Retinal pigment epithelial cell (primary cell): ENCODE results near the gene KRT86.
A peak's percentile ranks its signal among the peaks of the same experiment; 100 is the strongest.

ENCODE experiments used
- DNase-seq: peaks from one replicate; pipeline ENCODE4 v3.0.0-alpha.2; 2010; ENCODE audit warnings: low read depth
- H3K4me3 ChIP-seq: 2 replicates; pipeline ENCODE4 v1.5.1; 2011; ENCODE audit warnings: mild to moderate bottlenecking, low read length, control low read depth, moderate library complexity
- CTCF ChIP-seq: conservative IDR thresholded peaks from 2 replicates; pipeline ENCODE4 v1.5.1; 2011; ENCODE audit warnings: low read depth, low read length, control low read depth, inconsistent platforms

The KRT86 gene

GRCh38 chr12:52230364-52231281, 43.8 kb upstream of the KRT86 start:
- peak; percentile 87 for DNase-seq
- no peak for TF ChIP-seq CTCF
- peak overlapping the region; percentile 1 for H3K4me3 ChIP-seq

DNA sequence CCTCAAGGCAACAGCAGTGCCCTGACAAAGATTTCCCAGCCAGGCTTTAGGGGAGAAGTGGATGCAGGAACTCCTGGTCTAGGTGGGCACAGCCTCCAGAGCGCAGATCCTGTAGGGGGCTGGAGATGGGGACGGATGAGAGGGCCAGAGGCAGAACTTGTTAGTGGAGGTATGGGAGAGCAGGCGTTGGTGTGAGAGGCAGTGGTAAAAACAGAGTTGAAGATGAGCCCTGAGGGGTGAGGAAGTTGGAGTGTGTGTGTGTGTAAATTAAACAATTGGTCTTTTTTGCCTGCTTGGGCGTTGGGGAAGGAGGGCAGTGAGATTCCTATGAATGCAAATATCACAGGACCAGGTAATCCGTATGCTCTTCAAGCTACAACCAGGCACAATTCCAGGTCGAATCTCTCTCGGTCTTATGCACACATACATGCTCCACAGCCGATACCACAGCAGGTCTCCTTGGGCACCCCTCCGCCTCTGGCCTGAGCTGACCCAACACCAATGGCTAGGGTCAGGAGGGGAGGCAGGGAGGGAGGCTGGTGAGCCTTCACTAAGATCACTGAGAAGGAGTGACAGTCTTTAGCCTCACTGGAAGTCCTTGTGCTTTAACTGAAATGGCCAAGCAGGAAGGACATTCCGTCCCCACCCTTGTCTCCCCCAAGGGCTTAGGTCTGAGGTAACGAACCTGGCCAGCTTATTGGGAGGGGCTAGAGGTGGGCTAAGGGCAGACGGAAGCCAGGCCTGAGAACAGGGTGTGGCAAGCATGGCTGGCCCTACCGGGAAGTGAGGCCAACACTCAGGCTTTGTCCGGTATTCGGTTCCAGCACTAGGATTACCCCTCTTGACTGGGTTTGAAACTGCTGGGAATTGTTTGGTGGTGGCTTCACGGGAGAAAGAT, 42.9 kb upstream of the KRT86 start:
- no peak for TF ChIP-seq CTCF
- no peak for DNase-seq
- H3K4me3 ChIP-seq, result peak overlapping the region; percentile 95

- DNase-seq, result no peak
- no peak for TF ChIP-seq CTCF
- peak overlapping the region; percentile 95 for H3K4me3 ChIP-seq
Observed at GRCh38 chr12:52232203-52232673, 42.2 kb upstream of the KRT86 start.

GRCh38 chr12:52232674-52233461, 41.6 kb upstream of the KRT86 start, which contains the start of gene KRT7:
KRT7 (plus strand) TSS chr12:52233243; CDS start chr12:52233297, 54 bp downstream.
- peak; percentile 37 for TF ChIP-seq CTCF
- peak within 1 kb of the TSS; percentile 95 for H3K4me3 ChIP-seq
- no peak for DNase-seq

- no peak for DNase-seq
- TF ChIP-seq CTCF, result no peak
Observed at GRCh38 chr12:52233462-52234207, 40.8 kb upstream of the KRT86 start.

More at GRCh38 chr12:52233462-52234207, 40.8 kb upstream of the KRT86 start:
- H3K4me3 ChIP-seq, result peak overlapping the region; percentile 95
